Erythroblast (primary cell): ENCODE data around the gene TUSC7.

Experiments
- GATA1 ChIP-seq: IDR thresholded peaks from 2 replicates; pipeline ENCODE4 v1.6.1; 2011; ENCODE audit warnings: low read depth, mild to moderate bottlenecking, control low read depth, low read length, moderate library complexity
- POLR2A ChIP-seq: IDR thresholded peaks from 2 replicates; pipeline ENCODE4 v1.6.1; 2011; ENCODE audit warnings: mild to moderate bottlenecking, low read length

DNA sequence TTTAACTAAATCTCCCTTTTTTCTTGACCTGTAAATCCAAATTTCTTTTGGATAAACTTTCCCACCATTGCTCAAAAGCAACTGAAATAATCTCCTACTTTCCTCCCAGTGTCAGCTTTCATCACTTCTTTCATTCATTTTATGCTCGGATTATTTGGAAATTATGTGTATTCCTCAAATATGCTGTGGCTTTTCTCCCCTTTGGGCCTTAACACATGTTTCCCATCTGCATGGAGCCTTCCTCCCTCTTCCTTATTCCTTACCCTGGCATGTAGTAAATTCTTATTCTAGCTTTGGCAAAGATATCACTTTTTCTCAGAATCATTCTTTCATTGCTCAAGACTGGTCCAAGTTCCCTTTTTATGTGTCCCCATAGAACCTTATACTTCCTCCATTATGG lies 41.8 kb upstream of the TUSC7 start:
- TF ChIP-seq POLR2A: no peak
- no peak for TF ChIP-seq GATA1
